HFF-Myc (cell line): ENCODE results near the gene EFNA2.
A peak's percentile ranks its signal among the peaks of the same experiment; 100 is the strongest.

ENCODE experiments used
- DNase-seq: peaks from one replicate; pipeline ENCODE4 v3.0.0-alpha.2; 2011; ENCODE audit warnings: low read depth; ENCODE audit errors: extremely low read depth
- H3K4me3 ChIP-seq: replicated peaks from 2 replicates; pipeline ENCODE4 v1.5.1; 2011; ENCODE audit warnings: low read depth, mild to moderate bottlenecking, control low read depth, low read length
- TF ChIP-seq, protein P1 (sequence below): IDR thresholded peaks from 2 replicates; pipeline ENCODE4 v1.5.1; 2012; ENCODE audit warnings: mild to moderate bottlenecking, low read depth, low read length, control low read depth; ENCODE audit errors: missing control alignments

EFNA2 gene

GRCh38 chr19:1267477-1268225 is 18.0 kb upstream of the EFNA2 start:
- DNase-seq = no peak
- H3K4me3 ChIP-seq = peak overlapping the region; percentile 43
- TF ChIP-seq, protein P1, sequence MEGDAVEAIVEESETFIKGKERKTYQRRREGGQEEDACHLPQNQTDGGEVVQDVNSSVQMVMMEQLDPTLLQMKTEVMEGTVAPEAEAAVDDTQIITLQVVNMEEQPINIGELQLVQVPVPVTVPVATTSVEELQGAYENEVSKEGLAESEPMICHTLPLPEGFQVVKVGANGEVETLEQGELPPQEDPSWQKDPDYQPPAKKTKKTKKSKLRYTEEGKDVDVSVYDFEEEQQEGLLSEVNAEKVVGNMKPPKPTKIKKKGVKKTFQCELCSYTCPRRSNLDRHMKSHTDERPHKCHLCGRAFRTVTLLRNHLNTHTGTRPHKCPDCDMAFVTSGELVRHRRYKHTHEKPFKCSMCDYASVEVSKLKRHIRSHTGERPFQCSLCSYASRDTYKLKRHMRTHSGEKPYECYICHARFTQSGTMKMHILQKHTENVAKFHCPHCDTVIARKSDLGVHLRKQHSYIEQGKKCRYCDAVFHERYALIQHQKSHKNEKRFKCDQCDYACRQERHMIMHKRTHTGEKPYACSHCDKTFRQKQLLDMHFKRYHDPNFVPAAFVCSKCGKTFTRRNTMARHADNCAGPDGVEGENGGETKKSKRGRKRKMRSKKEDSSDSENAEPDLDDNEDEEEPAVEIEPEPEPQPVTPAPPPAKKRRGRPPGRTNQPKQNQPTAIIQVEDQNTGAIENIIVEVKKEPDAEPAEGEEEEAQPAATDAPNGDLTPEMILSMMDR = no peak

GRCh38 chr19:1268226-1269064 is 17.2 kb upstream of the EFNA2 start:
- TF ChIP-seq, protein P1 = no peak
- DNase-seq = no peak
- peak overlapping the region; percentile 78; the same call in 1 of the 2 replicates for H3K4me3 ChIP-seq

GRCh38 chr19:1269065-1269477 is 16.6 kb upstream of the EFNA2 start, which contains the start of gene CIRBP:
CIRBP (plus strand) TSS chr19:1269332; CDS start chr19:1270934, 1,602 bp downstream.
- peak within 1 kb of the TSS; percentile 78 for H3K4me3 ChIP-seq
- TF ChIP-seq, protein P1 = no peak
- DNase-seq = peak; percentile 86

DNA sequence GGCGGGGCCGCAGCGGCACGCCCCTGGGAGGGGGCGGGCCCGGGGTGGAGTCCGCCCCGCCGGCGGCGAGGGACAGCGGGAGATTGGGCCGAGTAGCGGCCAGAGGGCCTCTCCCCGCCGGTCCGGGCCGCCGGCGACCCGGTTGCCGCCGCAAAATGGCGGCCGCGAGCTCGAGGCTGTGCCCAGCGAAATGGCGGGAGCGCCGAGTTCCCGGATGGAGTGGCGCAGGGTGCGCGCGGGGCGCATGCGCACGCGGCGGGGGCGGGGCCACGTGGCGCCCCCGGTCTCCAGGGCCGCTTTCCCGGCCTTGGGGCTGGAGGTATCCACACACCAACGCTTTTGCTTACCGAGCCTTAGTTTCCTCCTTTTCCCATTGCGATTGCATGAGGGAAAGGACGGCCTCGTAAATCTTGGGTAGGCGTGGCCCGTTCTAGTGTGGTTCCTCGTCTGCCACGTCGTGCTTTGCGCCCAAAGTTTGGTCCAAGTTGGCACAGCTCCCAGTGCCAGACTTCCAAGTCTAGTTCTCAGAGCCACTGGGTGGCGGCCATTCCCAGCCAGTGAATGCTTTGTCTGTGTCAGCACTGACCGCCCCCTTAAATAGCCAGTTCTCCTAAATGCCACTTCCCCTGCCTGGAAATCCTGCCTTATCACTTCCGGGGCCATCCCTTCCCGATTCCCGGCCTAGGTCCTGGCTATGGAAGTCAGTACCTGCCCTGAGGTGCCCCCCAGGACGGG is 16.0 kb upstream of the EFNA2 start:
- TF ChIP-seq, protein P1 = no peak
- H3K4me3 ChIP-seq = peak overlapping the region; percentile 78
- DNase-seq = peak; percentile 65

DNA sequence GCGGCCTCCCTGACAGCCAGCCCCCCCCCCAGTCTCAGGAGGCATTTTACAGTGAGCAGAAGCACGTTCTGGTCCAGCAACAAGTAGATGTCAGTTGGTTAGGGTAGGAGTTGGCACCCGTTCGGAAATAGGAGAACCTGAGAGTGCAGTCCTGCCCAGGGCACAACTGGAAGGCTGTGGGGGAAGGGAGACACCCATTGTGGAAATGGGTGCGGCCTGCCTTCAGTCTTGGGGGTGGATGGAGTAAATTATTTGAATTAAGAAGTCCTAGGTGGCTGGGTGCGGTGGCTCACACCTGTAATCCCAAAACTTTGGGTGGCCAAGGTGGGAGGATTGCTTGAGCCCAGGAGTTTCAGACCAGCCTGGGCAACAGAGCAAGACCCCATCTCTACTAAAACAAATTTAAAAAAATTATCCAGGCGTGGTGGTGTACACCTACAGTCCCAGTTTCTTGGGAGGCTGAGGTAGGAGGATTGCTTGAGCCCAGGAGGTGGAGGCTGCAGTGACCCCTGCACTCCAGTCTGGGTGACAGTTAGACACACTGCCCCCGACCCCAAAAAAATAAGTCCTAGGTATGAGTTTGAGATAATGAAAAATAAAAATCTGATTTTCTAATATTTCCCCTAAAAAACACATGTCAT is 15.3 kb upstream of the EFNA2 start:
- TF ChIP-seq, protein P1 = no peak
- H3K4me3 ChIP-seq = peak overlapping the region; percentile 78
- no peak for DNase-seq
